Keratinocyte (primary cell): ENCODE results near the gene FITM2.

Source experiments
- CTCF ChIP-seq, 3 experiments: IDR thresholded peaks in 1 of 3; conservative IDR thresholded peaks in 1 of 3; optimal IDR thresholded peaks in 1 of 3; 2 replicates in 2 of 3; 3 replicates in 1 of 3; pipeline versions ENCODE3 to v1.5.1; 2011; ENCODE audit warnings: low read length in 3 of 3, mild to moderate bottlenecking in 3 of 3, moderate library complexity in 2 of 3, control low read depth in 1 of 3, inconsistent platforms in 1 of 3; ENCODE audit not compliant: insufficient read depth in 2 of 3; ENCODE audit errors: extremely low read depth in 1 of 3
- EZH2 ChIP-seq: IDR thresholded peaks from one replicate; pipeline ENCODE4 v1.6.1; 2012; ENCODE audit warnings: inconsistent platforms, mild to moderate bottlenecking, low read length, moderate library complexity

- no peak for TF ChIP-seq CTCF (optimal IDR thresholded peaks at IDR 0.05 in 1 of 3, IDR thresholded peaks at IDR 0.05 in 1 of 3, conservative IDR thresholded peaks at IDR 0.05 in 1 of 3; ENCODE audit: extremely low read depth in 1 of 3, insufficient read depth in 2 of 3, low read length in 3 of 3)
- no peak for TF ChIP-seq EZH2
Observed at GRCh38 chr20:44302026-44302669, 8.9 kb downstream of the FITM2 start.
